Measurements from ENCODE around the gene TPD52L1.

DNA sequence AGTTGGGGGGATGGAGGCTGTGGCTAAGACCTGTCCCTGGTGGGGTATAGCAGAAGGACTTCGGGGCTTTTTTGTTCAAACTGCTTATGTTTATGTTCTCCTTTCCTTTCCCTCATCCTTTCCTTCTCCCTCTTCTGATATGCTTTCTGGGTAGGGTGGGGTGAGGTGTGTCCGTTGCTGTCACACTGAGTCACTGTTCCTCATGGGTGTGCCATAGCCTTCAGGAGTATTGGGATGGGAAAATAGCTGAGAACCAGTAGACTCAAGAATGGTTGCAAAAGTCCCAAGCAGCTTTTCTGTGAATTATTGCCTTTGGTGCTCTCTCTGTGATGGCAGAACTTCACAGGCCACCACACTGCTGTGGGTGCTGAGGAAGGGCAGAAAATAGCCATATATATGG lies 39.6 kb downstream of the TPD52L1 start:
- TF ChIP-seq, protein P1, sequence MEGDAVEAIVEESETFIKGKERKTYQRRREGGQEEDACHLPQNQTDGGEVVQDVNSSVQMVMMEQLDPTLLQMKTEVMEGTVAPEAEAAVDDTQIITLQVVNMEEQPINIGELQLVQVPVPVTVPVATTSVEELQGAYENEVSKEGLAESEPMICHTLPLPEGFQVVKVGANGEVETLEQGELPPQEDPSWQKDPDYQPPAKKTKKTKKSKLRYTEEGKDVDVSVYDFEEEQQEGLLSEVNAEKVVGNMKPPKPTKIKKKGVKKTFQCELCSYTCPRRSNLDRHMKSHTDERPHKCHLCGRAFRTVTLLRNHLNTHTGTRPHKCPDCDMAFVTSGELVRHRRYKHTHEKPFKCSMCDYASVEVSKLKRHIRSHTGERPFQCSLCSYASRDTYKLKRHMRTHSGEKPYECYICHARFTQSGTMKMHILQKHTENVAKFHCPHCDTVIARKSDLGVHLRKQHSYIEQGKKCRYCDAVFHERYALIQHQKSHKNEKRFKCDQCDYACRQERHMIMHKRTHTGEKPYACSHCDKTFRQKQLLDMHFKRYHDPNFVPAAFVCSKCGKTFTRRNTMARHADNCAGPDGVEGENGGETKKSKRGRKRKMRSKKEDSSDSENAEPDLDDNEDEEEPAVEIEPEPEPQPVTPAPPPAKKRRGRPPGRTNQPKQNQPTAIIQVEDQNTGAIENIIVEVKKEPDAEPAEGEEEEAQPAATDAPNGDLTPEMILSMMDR (IDR thresholded peaks at IDR 0.05) = no peak
- no peak for TF ChIP-seq POLR2A (IDR thresholded peaks at IDR 0.05)
